ENCODE results near the gene RPRD1B.

GRCh38 chr20:38084425-38084951, 50.9 kb downstream of the RPRD1B start:
- TF ChIP-seq CTCF (IDR thresholded peaks at IDR 0.05) (no peak), EZH2 (IDR thresholded peaks at IDR 0.05) (no peak), EZH2phosphoT487 (IDR thresholded peaks at IDR 0.05) (no peak)
